ENCODE measurements around the gene IQCN.

The IQCN gene

GRCh38 chr19:18301718-18302111, 27.5 kb upstream of the IQCN start:
- Histone ChIP-seq H3K27ac (replicated peaks) (no peak overlapping the region), H3K4me3 (replicated peaks; ENCODE audit: insufficient read depth, low read length) (no peak overlapping the region), H3K27me3 (ENCODE audit: insufficient read depth, poor library complexity, severe bottlenecking) (no peaks in the 10 kb centered on the region)
- DNase-seq (ENCODE audit: low read depth in 1 of 2, low spot score in 1 of 2), result no peak
- TF ChIP-seq, protein P1, sequence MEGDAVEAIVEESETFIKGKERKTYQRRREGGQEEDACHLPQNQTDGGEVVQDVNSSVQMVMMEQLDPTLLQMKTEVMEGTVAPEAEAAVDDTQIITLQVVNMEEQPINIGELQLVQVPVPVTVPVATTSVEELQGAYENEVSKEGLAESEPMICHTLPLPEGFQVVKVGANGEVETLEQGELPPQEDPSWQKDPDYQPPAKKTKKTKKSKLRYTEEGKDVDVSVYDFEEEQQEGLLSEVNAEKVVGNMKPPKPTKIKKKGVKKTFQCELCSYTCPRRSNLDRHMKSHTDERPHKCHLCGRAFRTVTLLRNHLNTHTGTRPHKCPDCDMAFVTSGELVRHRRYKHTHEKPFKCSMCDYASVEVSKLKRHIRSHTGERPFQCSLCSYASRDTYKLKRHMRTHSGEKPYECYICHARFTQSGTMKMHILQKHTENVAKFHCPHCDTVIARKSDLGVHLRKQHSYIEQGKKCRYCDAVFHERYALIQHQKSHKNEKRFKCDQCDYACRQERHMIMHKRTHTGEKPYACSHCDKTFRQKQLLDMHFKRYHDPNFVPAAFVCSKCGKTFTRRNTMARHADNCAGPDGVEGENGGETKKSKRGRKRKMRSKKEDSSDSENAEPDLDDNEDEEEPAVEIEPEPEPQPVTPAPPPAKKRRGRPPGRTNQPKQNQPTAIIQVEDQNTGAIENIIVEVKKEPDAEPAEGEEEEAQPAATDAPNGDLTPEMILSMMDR (IDR thresholded peaks at IDR 0.05; ENCODE audit: insufficient read depth, low read length), result no peak
- no peak for TF ChIP-seq GABPA (IDR thresholded peaks at IDR 0.05; ENCODE audit: low read depth)

DNA sequence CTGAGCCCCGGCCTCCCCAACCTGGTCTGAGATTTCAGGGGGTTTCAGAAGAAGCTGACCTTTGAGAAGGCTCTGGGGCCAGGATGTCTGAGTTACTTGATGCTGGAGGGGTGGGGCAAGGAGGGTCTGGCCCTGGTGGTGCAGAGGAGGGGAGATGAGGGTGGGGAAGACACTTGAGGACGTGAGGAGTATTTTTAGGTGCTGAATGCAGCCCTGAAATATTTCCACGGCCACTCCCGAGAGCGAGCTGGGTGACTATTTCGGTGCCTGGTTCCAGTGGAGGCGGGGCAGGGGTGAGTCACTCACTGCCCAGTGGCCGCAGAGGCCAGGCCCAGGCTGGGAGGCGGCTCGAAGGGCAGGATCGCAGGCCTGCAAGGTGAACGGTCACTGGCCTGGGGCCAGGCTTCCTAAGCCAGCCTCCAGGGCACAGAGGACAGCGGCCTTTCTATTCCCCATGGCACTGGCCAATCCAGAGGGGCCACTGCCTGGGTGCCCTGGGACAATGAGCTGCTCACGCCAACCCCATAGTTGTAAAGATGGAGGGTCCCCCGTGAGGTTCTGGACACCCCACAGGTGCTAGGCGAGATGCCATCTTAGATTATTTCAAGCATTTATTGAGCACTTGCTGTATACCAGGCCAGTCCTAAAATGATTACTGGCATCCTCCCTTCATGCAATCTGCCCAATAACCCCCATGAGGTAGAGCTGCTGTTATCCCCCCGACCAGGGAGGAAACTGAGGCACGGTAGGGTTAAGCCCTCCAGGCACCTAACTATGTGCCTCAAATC, 26.9 kb upstream of the IQCN start:
- Histone ChIP-seq H3K4me3 (replicated peaks; ENCODE audit: insufficient read depth, low read length) (no peak overlapping the region), H3K27me3 (ENCODE audit: insufficient read depth, poor library complexity, severe bottlenecking) (no peaks in the 10 kb centered on the region), H3K27ac (replicated peaks) (no peak overlapping the region)
- no peak for DNase-seq (ENCODE audit: low read depth in 1 of 2, low spot score in 1 of 2)
- TF ChIP-seq, protein P1 (IDR thresholded peaks at IDR 0.05; ENCODE audit: insufficient read depth, low read length), result no peak
- TF ChIP-seq GABPA (IDR thresholded peaks at IDR 0.05; ENCODE audit: low read depth) (no peak), POLR2AphosphoS5 (IDR thresholded peaks at IDR 0.05; ENCODE audit: low read depth) (no peak), REST (IDR thresholded peaks at IDR 0.05; ENCODE audit: insufficient replicate concordance, low read depth) (no peak), SPI1 (IDR thresholded peaks at IDR 0.05; ENCODE audit: borderline replicate concordance, low read depth) (no peak)

DNA sequence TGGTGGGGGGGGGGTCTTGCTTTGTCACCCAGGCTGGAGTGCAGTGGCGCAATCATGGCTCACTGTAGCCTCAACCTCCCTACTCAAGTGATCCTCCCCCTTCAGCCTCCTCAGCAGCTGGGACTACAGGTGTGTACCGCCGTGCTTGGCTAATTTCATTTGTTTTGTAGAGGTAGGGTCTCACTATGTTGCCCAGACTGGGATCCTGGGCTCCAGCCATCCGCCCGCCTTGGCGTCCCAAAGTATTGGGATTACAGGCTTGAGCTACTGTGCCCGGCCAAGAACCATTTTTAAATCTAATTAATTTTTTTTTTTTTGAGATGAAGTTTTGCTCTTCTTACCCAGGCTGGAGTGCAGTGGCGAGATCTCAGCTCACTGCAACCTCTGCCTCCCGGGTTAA, 25.4 kb upstream of the IQCN start:
- DNase-seq (ENCODE audit: low read depth in 1 of 2, low spot score in 1 of 2), result no peak
- H3K27me3 ChIP-seq (ENCODE audit: insufficient read depth, poor library complexity, severe bottlenecking), result no peaks in the 10 kb centered on the region
- TF ChIP-seq POLR2AphosphoS5 (IDR thresholded peaks at IDR 0.05; ENCODE audit: low read depth) (no peak), REST (IDR thresholded peaks at IDR 0.05; ENCODE audit: insufficient replicate concordance, low read depth) (no peak), SPI1 (IDR thresholded peaks at IDR 0.05; ENCODE audit: borderline replicate concordance, low read depth) (no peak), GABPA (IDR thresholded peaks at IDR 0.05; ENCODE audit: low read depth) (no peak)
- TF ChIP-seq, protein P1 (IDR thresholded peaks at IDR 0.05; ENCODE audit: insufficient read depth, low read length), result no peak
- no peak overlapping the region for H3K4me3 ChIP-seq (replicated peaks; ENCODE audit: insufficient read depth, low read length)
- no peak overlapping the region for H3K27ac ChIP-seq (replicated peaks)

- no peaks in the 10 kb centered on the region for H3K27me3 ChIP-seq (ENCODE audit: insufficient read depth, poor library complexity, severe bottlenecking)
- H3K4me3 ChIP-seq (replicated peaks; ENCODE audit: insufficient read depth, low read length), result no peak overlapping the region
- H3K27ac ChIP-seq (replicated peaks), result no peak overlapping the region
- TF ChIP-seq SPI1 (IDR thresholded peaks at IDR 0.05; ENCODE audit: borderline replicate concordance, low read depth), result no peak
- no peak for TF ChIP-seq POLR2AphosphoS5 (IDR thresholded peaks at IDR 0.05; ENCODE audit: low read depth)
- TF ChIP-seq REST (IDR thresholded peaks at IDR 0.05; ENCODE audit: insufficient replicate concordance, low read depth), result no peak
- TF ChIP-seq GABPA (IDR thresholded peaks at IDR 0.05; ENCODE audit: low read depth), result no peak
- TF ChIP-seq, protein P1 (IDR thresholded peaks at IDR 0.05; ENCODE audit: insufficient read depth, low read length), result no peak
- no peak for DNase-seq (ENCODE audit: low read depth in 1 of 2, low spot score in 1 of 2)
Observed at GRCh38 chr19:18298601-18299000, 24.3 kb upstream of the IQCN start.
